HCT116 (cell line): ENCODE data around the gene FOXK1. TPM values are rescaled to one million over a fixed set of nuclear protein-coding genes. Genes with fewer than 3 reads are reported as not detected.

ENCODE experiments used
- ATAC-seq: fragments of 200-7000 bp; cut with Tn5 transposase; 2 replicates; pipeline ENCODE4 v1.9.1; 2020; ENCODE audit warnings: mild to moderate bottlenecking, moderate library complexity
- BruUV-seq: library from RNA; stranded (reverse); fragments of 400-500 nt; replicated peaks from 2 replicates; lab custom pipeline; 2021; lab: Mats Ljungman, UMichigan
- CTCF ChIA-PET: fragments of 300-600 bp; sonication (Branson Sonifier 250); formaldehyde crosslinking; loops from one replicate; lab custom pipeline; 2021; ENCODE audit warnings: antibody characterized with exemption; lab: Charles Lee
- POLR2A ChIA-PET: fragments of 300-600, 350-600 bp; sonication (Branson Sonifier 250); formaldehyde crosslinking; loops from one replicate; lab custom pipeline; 2021; ENCODE audit warnings: antibody characterized with exemption; lab: Charles Lee
- RAD21 ChIA-PET, 2 experiments: fragments of 300-600 bp; sonication (Branson Sonifier 250); formaldehyde crosslinking; loops; one replicate each; lab custom pipeline; 2023; ENCODE audit warnings: low total read pairs in 2 of 2; ENCODE audit not compliant: uncharacterized antibody in 2 of 2, unreplicated experiment in 2 of 2, low non-redundant PET in 1 of 2; lab: Charles Lee
- DNase-seq: peaks from one replicate; pipeline ENCODE4 v3.0.0-alpha.2; 2010; ENCODE audit warnings: low read depth, low spot score
- H2AFZ ChIP-seq: fragments of 200-600 bp; shearing (Covaris generic), sonication (generic); 2 replicates; pipeline ENCODE4 v1.6.1; 2017; ENCODE audit warnings: low read depth, mixed run types, mixed read lengths, antibody characterized with exemption, low read length; ENCODE audit not compliant: poor library complexity, severe bottlenecking
- H3K27ac ChIP-seq: 2 replicates; pipeline ENCODE4 v1.5.1; 2012; ENCODE audit warnings: low read depth, low read length
- H3K27me3 ChIP-seq: fragments of 200-600 bp; sonication (generic); 2 replicates; pipeline ENCODE4 v1.6.1; 2016; ENCODE audit warnings: mixed run types, low read length, mixed read lengths; ENCODE audit not compliant: insufficient read depth
- H3K36me3 ChIP-seq, 2 experiments: fragments of 200-500 bp in 1 of 2; fragments of 200-600 bp in 1 of 2; sonication (Bioruptor generic) in 1 of 2; sonication (generic) in 1 of 2; 2 replicates each; pipeline versions ENCODE4 v1.5.1 to v1.6.1; 2014 to 2016; ENCODE audit warnings: low read length in 2 of 2, inconsistent platforms in 1 of 2, mixed read lengths in 1 of 2, mixed run types in 1 of 2; ENCODE audit not compliant: insufficient read depth in 2 of 2, control insufficient read depth in 1 of 2
- H3K4me1 ChIP-seq, 2 experiments: fragments of 200-600 bp in 1 of 2; sonication (generic) in 1 of 2; 2 replicates each; pipeline versions ENCODE4 v1.5.1 to v1.6.1; 2012 to 2017; ENCODE audit warnings: low read length in 2 of 2, inconsistent platforms in 1 of 2, mild to moderate bottlenecking in 1 of 2, mixed read lengths in 1 of 2, mixed run types in 1 of 2, moderate library complexity in 1 of 2; ENCODE audit not compliant: insufficient read depth in 2 of 2, control insufficient read depth in 1 of 2
- H3K4me2 ChIP-seq: fragments of 200-600 bp; sonication (generic); 2 replicates; pipeline ENCODE4 v1.6.1; 2017; ENCODE audit warnings: mixed run types, low read length, mixed read lengths
- H3K4me3 ChIP-seq, 2 experiments: fragments of 200-600 bp in 1 of 2; sonication (generic) in 1 of 2; replicated peaks in 1 of 2; 2 replicates each; pipeline ENCODE4 v1.5.1; 2011 to 2016; ENCODE audit warnings: low read length in 2 of 2, control low read depth in 1 of 2, low read depth in 1 of 2, mild to moderate bottlenecking in 1 of 2, mixed read lengths in 1 of 2, mixed run types in 1 of 2
- H3K79me2 ChIP-seq: fragments of 200-600 bp; sonication (generic); 2 replicates; pipeline ENCODE4 v1.6.1; 2017; ENCODE audit warnings: mild to moderate bottlenecking, mixed run types, low read length, moderate library complexity, mixed read lengths; ENCODE audit not compliant: insufficient read depth
- H3K9ac ChIP-seq: fragments of 200-600 bp; sonication (generic); 2 replicates; pipeline ENCODE4 v1.6.1; 2016; ENCODE audit warnings: low read length, mixed read lengths
- H3K9me2 ChIP-seq: fragments of 200-600 bp; sonication (generic), shearing (Covaris generic); 2 replicates; pipeline ENCODE4 v1.6.1; 2017; ENCODE audit warnings: mixed run types, mild to moderate bottlenecking, moderate library complexity; ENCODE audit not compliant: insufficient read depth
- H3K9me3 ChIP-seq, 2 experiments: fragments of 200-500 bp in 1 of 2; fragments of 200-600 bp in 1 of 2; sonication (Bioruptor generic) in 1 of 2; sonication (generic) in 1 of 2; 2 replicates each; pipeline ENCODE4 v1.6.1; 2014 to 2017; ENCODE audit warnings: low read length in 2 of 2, mixed read lengths in 2 of 2, inconsistent platforms in 1 of 2, low read depth in 1 of 2, mild to moderate bottlenecking in 1 of 2, mixed run types in 1 of 2, moderate library complexity in 1 of 2; ENCODE audit not compliant: control insufficient read depth in 1 of 2, insufficient read depth in 1 of 2
- H4K20me1 ChIP-seq: fragments of 200-600 bp; sonication (generic), shearing (Covaris generic); 2 replicates; pipeline ENCODE4 v1.6.1; 2017; ENCODE audit warnings: mixed run types, mild to moderate bottlenecking, moderate library complexity; ENCODE audit not compliant: insufficient read depth
- CEBPB ChIP-seq: IDR thresholded peaks from 2 replicates; pipeline ENCODE4 v1.6.1; 2012; ENCODE audit warnings: low read depth
- ELF1 ChIP-seq: IDR thresholded peaks from 2 replicates; pipeline ENCODE4 v1.6.1; 2012; ENCODE audit warnings: low read depth, borderline replicate concordance
- EZH2 ChIP-seq: fragments of 200-600 bp; sonication (generic); IDR thresholded peaks from 2 replicates; pipeline ENCODE4 v1.6.1; 2017; ENCODE audit warnings: antibody characterized with exemption, mixed run types
- EZH2phosphoT487 ChIP-seq: fragments of 200-600 bp; IDR thresholded peaks from 2 replicates; pipeline ENCODE4 v1.6.1; 2018; ENCODE audit warnings: antibody characterized with exemption, borderline replicate concordance
- JUND ChIP-seq: IDR thresholded peaks from 2 replicates; pipeline ENCODE4 v1.6.1; 2012
- MAX ChIP-seq: IDR thresholded peaks from 2 replicates; pipeline ENCODE4 v1.6.1; 2012
- RAD21 ChIP-seq: IDR thresholded peaks from 2 replicates; pipeline ENCODE4 v1.6.1; 2012; ENCODE audit warnings: low read depth, mild to moderate bottlenecking
- SIN3A ChIP-seq: IDR thresholded peaks from 2 replicates; pipeline ENCODE4 v1.6.1; 2012; ENCODE audit warnings: low read depth
- SP1 ChIP-seq: IDR thresholded peaks from 2 replicates; pipeline ENCODE4 v1.6.1; 2012; ENCODE audit warnings: low read depth
- SRF ChIP-seq: IDR thresholded peaks from 2 replicates; pipeline ENCODE4 v1.6.1; 2012; ENCODE audit warnings: low read depth
- TCF7L2 ChIP-seq: IDR thresholded peaks from 2 replicates; pipeline ENCODE4 v1.7.0; 2011; ENCODE audit warnings: borderline replicate concordance, inconsistent platforms; ENCODE audit not compliant: insufficient read depth, insufficient read length; ENCODE audit errors: extremely low read depth
- ZNF274 ChIP-seq: fragments of 200-500 bp; sonication (Bioruptor generic); IDR thresholded peaks from 2 replicates; pipeline ENCODE4 v1.6.1; 2014; ENCODE audit warnings: mild to moderate bottlenecking, low read depth, low read length, inconsistent platforms
- intact Hi-C: fragments of 100-400 bp; cut with micrococcal nuclease; formaldehyde crosslinking; loops from 2 replicates; pipeline ENCODE4 v1.10.0; 2022
- total RNA-seq: library from RNA; stranded (reverse); gene quantifications from one replicate; pipeline ENCODE4 v1.2.1, GENCODE V29; 2021; ENCODE audit not compliant: unreplicated experiment
- TF ChIP-seq, protein P1 (sequence below): IDR thresholded peaks from 2 replicates; pipeline ENCODE4 v1.6.1; 2011; ENCODE audit warnings: mild to moderate bottlenecking, low read length, moderate library complexity; ENCODE audit not compliant: insufficient replicate concordance; ENCODE audit errors: extremely low read depth
- TF ChIP-seq, protein P2 (sequence below): IDR thresholded peaks from 2 replicates; pipeline ENCODE4 v1.6.1; 2012

The FOXK1 gene
- total RNA-seq, 1 experiment from 2014 or later = 60.5 TPM

GRCh38 chr7:4817178-4817901 is 135.2 kb downstream of the FOXK1 start:
- intact Hi-C loops = no loop called here
- CTCF ChIA-PET = no interaction called here
- TF ChIP-seq SP1 = no peak
- TF ChIP-seq ELF1 = no peak
- no peak for TF ChIP-seq CEBPB
- no peak for TF ChIP-seq MAX
- no peak for TF ChIP-seq EZH2phosphoT487
- no peak for TF ChIP-seq TCF7L2
- no peak for TF ChIP-seq EZH2
- TF ChIP-seq, protein P1, sequence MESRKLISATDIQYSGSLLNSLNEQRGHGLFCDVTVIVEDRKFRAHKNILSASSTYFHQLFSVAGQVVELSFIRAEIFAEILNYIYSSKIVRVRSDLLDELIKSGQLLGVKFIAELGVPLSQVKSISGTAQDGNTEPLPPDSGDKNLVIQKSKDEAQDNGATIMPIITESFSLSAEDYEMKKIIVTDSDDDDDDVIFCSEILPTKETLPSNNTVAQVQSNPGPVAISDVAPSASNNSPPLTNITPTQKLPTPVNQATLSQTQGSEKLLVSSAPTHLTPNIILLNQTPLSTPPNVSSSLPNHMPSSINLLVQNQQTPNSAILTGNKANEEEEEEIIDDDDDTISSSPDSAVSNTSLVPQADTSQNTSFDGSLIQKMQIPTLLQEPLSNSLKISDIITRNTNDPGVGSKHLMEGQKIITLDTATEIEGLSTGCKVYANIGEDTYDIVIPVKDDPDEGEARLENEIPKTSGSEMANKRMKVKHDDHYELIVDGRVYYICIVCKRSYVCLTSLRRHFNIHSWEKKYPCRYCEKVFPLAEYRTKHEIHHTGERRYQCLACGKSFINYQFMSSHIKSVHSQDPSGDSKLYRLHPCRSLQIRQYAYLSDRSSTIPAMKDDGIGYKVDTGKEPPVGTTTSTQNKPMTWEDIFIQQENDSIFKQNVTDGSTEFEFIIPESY = no peak
- TF ChIP-seq, protein P2, sequence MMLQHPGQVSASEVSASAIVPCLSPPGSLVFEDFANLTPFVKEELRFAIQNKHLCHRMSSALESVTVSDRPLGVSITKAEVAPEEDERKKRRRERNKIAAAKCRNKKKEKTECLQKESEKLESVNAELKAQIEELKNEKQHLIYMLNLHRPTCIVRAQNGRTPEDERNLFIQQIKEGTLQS = no peak
- TF ChIP-seq JUND = no peak
- no peak for TF ChIP-seq RAD21
- no peak for TF ChIP-seq SIN3A
- no peak for TF ChIP-seq SRF
- no peak for TF ChIP-seq ZNF274
- Histone ChIP-seq H3K4me3 (no peak overlapping the region), H3K9me3 (no peaks in the 10 kb centered on the region), H3K27me3 (no peaks in the 10 kb centered on the region), H3K9ac (no peak overlapping the region), H3K4me1 (no peaks in the 10 kb centered on the region), H3K27ac (no peak overlapping the region), H3K36me3 (no peaks in the 10 kb centered on the region), H2AFZ (no peak overlapping the region), H3K79me2 (no peaks in the 10 kb centered on the region), H3K9me2 (no peaks in the 10 kb centered on the region), H3K4me2 (no peak overlapping the region), H4K20me1 (no peaks in the 10 kb centered on the region)
- no TSS peak for BruUV-seq
- ATAC-seq (no peak), DNase-seq (no peak)
- RAD21 ChIA-PET = no interaction called here
- POLR2A ChIA-PET = no interaction called here
